Renal cortex interstitium (tissue), 11 donors: ENCODE measurements around the gene PKIB. TPM values are rescaled to one million over a fixed set of nuclear protein-coding genes. Genes with fewer than 3 reads are reported as not detected.

Source experiments
- DNase-seq, 11 donors: peaks; one replicate each; pipeline ENCODE4 v3.0.0-alpha.2; 2013; ENCODE audit warnings: low read depth in 9 of 11, low spot score in 4 of 11; ENCODE audit errors: extremely low read depth in 1 of 11
- polyA plus RNA-seq, 3 donors: library from polyadenylated mRNA; unstranded; fragments of 120-200 nt; gene quantifications; one replicate each; pipeline ENCODE4 v1.2.1, GENCODE V29; 2013; ENCODE audit not compliant: insufficient read length in 3 of 3

Gene PKIB
- polyA plus RNA-seq, 3 donors, result 1.7 to 2.3 (median 2.3) TPM

GRCh38 chr6:122694602-122695001 is 84.4 kb downstream of the PKIB start:
- DNase-seq, result no peak

GRCh38 chr6:122695188-122695587 is 85.0 kb downstream of the PKIB start:
- no peak for DNase-seq

DNA sequence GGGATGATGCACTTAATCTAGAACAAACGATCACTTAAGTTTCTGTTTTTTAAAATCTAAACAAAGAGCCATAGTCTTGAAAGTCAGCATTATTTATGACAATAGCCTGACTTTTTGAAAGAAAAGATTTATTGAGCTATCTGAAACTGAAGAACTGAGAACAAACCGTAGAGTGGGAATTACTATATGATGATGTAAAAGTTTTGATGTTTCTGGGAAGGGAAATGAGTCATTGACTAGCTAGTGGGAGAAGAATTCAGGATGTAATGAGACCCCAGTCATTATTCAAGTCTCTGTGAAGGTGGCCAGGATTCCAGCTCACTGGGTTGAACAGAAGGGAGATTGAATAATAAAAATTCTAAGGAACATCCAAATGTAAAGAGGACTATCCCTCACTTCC is 85.9 kb downstream of the PKIB start:
- no peak for DNase-seq

- DNase-seq, result no peak
These were observed 86.6 kb downstream of the PKIB start for GRCh38 chr6:122696853-122697252.

DNA sequence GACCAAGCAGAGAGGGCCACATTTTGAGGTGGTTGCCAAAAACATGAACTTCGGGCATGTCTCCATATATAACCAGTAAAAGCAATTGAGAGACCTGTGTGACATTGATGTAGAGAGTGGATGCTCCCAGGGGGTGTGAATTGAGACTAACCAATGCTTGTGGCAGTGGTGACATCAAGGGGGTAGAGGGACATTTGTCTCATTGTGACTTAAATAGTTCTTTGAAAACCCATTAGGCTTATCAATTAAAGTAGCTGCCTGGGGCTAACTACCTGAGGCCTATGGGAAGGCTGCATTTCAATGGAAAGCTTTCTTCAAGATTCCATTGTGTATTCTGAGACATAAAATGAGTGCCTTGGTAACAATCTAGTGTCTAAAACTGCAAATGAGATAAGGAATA is 87.3 kb downstream of the PKIB start:
- DNase-seq, result no peak

GRCh38 chr6:122701666-122702065 is 91.5 kb downstream of the PKIB start:
- DNase-seq, result no peak

DNA sequence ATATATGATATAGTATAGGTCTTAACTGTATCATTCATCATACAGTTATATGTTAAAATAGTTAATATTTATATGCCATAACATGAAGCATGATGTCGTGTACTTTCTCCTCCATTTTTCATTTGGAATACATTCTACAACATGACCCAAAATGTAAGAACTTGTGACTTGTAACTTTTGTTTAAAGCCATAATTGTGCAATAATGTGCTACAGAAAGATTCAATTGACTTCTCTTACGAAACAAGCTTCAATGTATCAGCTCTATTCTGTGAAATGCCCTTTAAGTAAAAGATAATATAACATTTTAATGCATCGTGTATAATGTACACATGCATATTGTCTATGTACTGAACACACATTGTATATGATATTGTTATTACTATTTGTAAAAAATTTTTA is 92.6 kb downstream of the PKIB start:
- DNase-seq, result no peak

DNA sequence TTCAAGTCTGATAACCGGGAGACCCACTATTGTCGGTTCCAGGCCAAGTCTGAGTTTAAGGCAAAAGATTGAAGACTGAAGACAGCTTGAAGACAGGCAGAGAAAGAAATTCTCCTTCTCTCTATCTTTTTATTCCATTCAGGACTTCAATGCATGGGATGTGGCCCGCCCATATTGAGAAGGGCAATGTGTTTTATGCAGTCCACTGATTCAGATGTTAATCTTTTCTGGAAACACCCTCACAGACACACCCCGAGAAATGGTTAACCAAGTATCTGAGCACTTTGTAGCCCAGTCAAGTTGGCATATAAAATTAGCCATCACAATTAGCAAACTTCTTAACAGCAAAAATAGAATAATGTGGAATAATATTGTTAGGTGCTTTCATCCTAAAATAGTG is 93.9 kb downstream of the PKIB start:
- DNase-seq, result no peak

- DNase-seq, result no peak
These were observed 99.8 kb downstream of the PKIB start for GRCh38 chr6:122709922-122710512.

- DNase-seq, result no peak
These were observed 100.9 kb downstream of the PKIB start for GRCh38 chr6:122710908-122711635.

- no peak for DNase-seq
These were observed 101.9 kb downstream of the PKIB start for GRCh38 chr6:122712093-122712447.

DNA sequence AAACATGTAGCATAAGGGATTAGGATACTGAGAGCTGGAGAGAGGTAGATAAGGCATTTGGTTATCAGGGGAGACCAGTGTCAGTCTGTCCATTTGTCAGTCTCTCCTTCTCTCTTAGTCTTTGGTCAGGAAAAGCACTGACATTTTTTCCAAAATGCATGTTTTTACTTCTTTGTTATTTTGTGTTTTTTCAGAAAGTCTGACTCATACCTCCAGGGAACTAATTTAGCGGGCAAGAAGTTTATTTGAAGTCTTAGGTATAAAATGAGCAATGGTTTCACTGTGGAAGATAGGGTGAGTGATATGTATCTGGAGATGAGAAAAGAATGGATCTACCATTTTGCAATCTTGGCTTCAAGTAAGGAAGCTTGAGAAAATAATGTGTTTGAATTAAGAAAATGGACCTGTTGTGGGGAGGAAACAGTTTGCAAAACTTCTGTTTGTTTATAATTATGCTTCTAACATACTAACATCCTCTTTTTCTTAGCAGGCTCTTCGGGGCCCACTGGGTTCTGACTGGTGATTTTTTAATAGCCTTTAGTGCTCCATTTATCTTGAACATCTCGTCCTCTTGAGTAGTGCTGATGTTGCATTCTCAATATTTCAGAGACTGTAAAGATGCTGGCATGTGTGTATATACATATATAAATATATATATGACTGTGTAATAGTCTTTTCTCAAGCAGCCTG is 102.4 kb downstream of the PKIB start:
- DNase-seq, result no peak

DNA sequence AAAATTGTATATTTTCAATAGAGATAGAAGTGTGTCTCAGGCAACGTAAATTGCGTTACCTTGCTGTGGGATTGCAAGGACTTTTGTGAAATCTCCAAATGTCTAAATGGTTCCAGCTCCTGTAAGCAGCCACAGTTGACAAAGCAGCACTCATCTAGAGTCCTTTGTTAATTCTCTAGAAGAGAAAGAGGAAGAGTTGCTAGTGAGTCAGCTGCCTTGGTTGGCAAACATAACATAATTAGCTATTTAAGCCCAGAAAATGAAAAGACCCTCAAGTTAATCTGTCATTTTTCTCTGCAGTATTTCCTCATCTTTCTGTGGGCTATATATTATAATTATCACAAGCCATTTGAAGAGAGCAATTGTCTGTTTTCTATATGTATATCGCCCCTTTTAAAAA is 102.9 kb downstream of the PKIB start:
- no peak for DNase-seq

- DNase-seq, result no peak
These were observed 103.9 kb downstream of the PKIB start for GRCh38 chr6:122714059-122714458.

DNA sequence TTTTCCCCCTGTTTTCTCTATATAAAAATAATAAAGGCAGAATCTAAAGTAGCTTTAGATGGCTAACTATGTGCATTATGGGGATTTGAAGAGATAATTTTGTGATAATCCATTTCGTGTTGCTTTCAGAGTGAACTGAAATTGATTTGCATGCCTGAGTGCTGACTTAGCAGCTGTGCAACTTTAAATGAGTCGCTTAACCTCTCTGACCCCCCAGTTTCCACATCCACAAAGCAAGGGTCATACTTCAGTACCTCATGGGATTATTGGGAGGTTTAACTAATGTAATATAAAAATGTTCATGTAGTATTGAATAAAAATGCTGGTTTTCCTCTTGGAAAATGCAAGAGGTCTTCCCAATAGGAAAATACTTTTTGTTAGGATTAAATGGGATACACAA is 105.5 kb downstream of the PKIB start:
- DNase-seq, result no peak

- no peak for DNase-seq
These were observed 107.1 kb downstream of the PKIB start for GRCh38 chr6:122717350-122717749.

GRCh38 chr6:122718616-122719015 is 108.4 kb downstream of the PKIB start:
- DNase-seq, result no peak

DNA sequence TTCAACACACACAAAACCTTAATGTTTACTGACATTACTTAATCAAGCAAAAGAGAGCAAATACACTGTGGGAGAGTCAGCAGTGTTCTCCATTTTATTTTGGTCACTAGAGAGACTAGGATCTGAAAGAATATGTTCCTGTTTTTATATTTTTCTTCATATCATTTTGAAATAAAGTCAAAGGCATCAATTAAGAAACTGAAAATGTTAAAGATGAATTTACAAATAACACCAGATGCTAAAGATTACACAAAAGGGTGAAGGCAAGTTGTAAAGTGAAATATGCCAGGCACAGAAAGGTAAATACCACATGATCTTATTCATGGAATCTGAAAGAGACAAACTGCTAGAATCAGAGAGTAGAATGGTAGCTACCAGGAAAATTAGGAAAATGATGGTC is 109.0 kb downstream of the PKIB start:
- no peak for DNase-seq

DNA sequence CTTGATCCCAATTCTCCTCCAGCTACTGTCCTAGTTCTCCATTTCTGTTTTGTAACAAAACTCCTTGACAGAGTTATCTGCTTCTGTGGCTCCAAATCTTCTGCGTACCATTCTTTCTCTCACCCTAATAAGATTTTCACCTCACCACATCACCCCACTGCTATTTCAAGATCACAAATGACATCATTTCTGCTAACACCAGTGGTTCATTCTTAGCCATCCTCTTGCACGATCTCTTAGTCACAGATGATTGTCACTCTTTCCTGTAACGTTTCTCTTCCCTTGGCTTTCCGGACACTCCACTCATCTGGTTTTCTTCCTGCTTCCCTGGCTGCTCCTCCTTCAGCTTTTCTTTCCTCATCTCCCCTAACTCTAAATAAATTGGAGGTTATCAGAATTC is 112.5 kb downstream of the PKIB start:
- no peak for DNase-seq

GRCh38 chr6:122726649-122727048 is 116.4 kb downstream of the PKIB start:
- DNase-seq, result no peak

DNA sequence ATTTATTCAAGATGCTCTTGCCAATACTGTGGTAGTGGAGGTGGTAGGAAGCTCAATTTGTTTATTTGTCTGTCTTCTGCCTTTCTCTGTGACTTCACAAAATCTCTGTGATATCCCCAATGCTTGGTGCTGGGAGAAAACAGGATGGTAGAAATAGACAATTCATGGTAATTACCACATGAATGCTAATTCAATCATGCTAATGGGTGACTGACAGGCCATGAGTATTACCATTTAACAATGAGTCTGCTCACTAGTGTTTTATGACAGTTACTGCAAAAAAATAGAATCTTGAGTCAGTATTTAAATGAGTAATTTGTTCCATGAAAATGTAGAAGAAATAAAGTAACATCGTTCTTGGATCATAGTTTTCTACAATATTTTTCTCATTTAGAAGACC is 117.0 kb downstream of the PKIB start:
- no peak for DNase-seq
